OCI-LY3 (cell line): ENCODE results near the gene SETD7.

Source experiments
- EZH2phosphoT487 ChIP-seq: fragments of 200-600 bp; shearing (Covaris generic); IDR thresholded peaks from 2 replicates; pipeline ENCODE4 v1.6.1; 2018; ENCODE audit warnings: antibody characterized with exemption, mixed run types, low read depth
- TF ChIP-seq, protein P1 (sequence below): fragments of 200-600, 300-600 bp; sonication (generic); IDR thresholded peaks from 2 replicates; pipeline ENCODE4 v1.5.1; 2014; ENCODE audit warnings: antibody characterized with exemption, low read length, low read depth

DNA sequence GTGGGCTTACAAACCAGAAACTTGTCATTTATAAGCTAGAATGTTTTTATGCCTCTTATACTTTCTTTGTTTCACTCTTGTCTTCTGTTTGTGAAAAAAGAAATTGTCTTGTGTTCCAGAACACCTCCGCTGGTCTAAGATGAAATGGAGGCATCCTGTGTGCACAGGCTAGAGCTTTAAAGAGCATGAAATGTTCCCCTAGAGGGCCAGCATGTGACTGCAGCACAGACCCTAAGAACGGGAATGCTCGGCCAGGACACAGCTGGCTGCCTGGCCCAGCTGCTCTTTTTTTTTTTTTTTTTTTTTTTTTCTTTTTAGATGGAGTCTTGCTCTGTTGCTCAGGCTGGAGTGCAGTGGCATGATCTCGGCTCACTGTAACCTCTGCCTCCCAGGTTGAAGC, 33.6 kb downstream of the SETD7 start:
- TF ChIP-seq, protein P1, sequence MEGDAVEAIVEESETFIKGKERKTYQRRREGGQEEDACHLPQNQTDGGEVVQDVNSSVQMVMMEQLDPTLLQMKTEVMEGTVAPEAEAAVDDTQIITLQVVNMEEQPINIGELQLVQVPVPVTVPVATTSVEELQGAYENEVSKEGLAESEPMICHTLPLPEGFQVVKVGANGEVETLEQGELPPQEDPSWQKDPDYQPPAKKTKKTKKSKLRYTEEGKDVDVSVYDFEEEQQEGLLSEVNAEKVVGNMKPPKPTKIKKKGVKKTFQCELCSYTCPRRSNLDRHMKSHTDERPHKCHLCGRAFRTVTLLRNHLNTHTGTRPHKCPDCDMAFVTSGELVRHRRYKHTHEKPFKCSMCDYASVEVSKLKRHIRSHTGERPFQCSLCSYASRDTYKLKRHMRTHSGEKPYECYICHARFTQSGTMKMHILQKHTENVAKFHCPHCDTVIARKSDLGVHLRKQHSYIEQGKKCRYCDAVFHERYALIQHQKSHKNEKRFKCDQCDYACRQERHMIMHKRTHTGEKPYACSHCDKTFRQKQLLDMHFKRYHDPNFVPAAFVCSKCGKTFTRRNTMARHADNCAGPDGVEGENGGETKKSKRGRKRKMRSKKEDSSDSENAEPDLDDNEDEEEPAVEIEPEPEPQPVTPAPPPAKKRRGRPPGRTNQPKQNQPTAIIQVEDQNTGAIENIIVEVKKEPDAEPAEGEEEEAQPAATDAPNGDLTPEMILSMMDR = no peak
- no peak for TF ChIP-seq EZH2phosphoT487
